CD14-positive monocyte (primary cell): Measurements from ENCODE around the gene TTC1. TPM values are rescaled to one million over a fixed set of nuclear protein-coding genes. Genes with fewer than 3 reads are reported as not detected.

Source experiments
- DNase-seq, 3 donors: peaks; one replicate each; pipeline ENCODE4 v3.0.0-alpha.2; 2011 to 2022
- H2AFZ ChIP-seq: 2 replicates; pipeline ENCODE4 v1.6.0; 2012; ENCODE audit warnings: mild to moderate bottlenecking, low read depth, low read length, inconsistent platforms; ENCODE audit not compliant: insufficient read depth, poor library complexity, severe bottlenecking
- H3K27ac ChIP-seq, 2 donors: 1 replicate in 1 of 2; 2 replicates in 1 of 2; pipeline ENCODE4 v1.5.1; 2012 to 2013; ENCODE audit warnings: low read length in 2 of 2, control low read depth in 1 of 2, inconsistent platforms in 1 of 2, low read depth in 1 of 2, mild to moderate bottlenecking in 1 of 2
- H3K27me3 ChIP-seq, 2 donors: one replicate each; pipeline versions ENCODE4 v1.6.0 to v1.6.1; 2011 to 2013; ENCODE audit warnings: low read length in 2 of 2; ENCODE audit not compliant: control insufficient read depth in 2 of 2, insufficient read depth in 2 of 2
- H3K36me3 ChIP-seq, 2 donors: replicated peaks in 1 of 2; 1 replicate in 1 of 2; 2 replicates in 1 of 2; pipeline versions ENCODE4 v1.5.1 to v1.6.1; 2012 to 2013; ENCODE audit warnings: low read length in 2 of 2, control low read depth in 1 of 2, inconsistent platforms in 1 of 2, mild to moderate bottlenecking in 1 of 2; ENCODE audit not compliant: insufficient read depth in 2 of 2, control insufficient read depth in 1 of 2
- H3K4me1 ChIP-seq, 2 donors: 1 replicate in 1 of 2; 2 replicates in 1 of 2; pipeline versions ENCODE4 v1.5.1 to v1.6.1; 2012 to 2013; ENCODE audit warnings: low read length in 2 of 2, control low read depth in 1 of 2, inconsistent platforms in 1 of 2, mild to moderate bottlenecking in 1 of 2, moderate library complexity in 1 of 2; ENCODE audit not compliant: insufficient read depth in 2 of 2, control insufficient read depth in 1 of 2
- H3K4me2 ChIP-seq: replicated peaks from 2 replicates; pipeline ENCODE3; 2012; ENCODE audit warnings: low read length, moderate library complexity, mild to moderate bottlenecking; ENCODE audit not compliant: poor library complexity, severe bottlenecking; ENCODE audit errors: extremely low read depth
- H3K4me3 ChIP-seq, 3 experiments: fragments of 200-600 bp in 1 of 3; sonication (generic) in 1 of 3; replicated peaks in 1 of 3; 1 replicate in 2 of 3; 2 replicates in 1 of 3; pipeline ENCODE4 v1.5.1; 2011 to 2013; ENCODE audit warnings: low read length in 3 of 3, mild to moderate bottlenecking in 3 of 3, control low read depth in 2 of 3, low read depth in 2 of 3, inconsistent platforms in 1 of 3, moderate library complexity in 1 of 3
- H3K79me2 ChIP-seq: 2 replicates; pipeline ENCODE4 v1.6.0; 2012; ENCODE audit warnings: mild to moderate bottlenecking, control low read depth, inconsistent platforms, low read length, moderate library complexity; ENCODE audit not compliant: insufficient read depth
- H3K9ac ChIP-seq: 2 replicates; pipeline ENCODE4 v1.6.0; 2017; ENCODE audit warnings: low read length, mild to moderate bottlenecking; ENCODE audit not compliant: insufficient read depth, poor library complexity, severe bottlenecking
- H3K9me3 ChIP-seq, 2 donors: replicated peaks in 1 of 2; 1 replicate in 1 of 2; 2 replicates in 1 of 2; pipeline versions ENCODE4 v1.5.1 to v1.6.1; 2012 to 2013; ENCODE audit warnings: low read length in 2 of 2, control low read depth in 1 of 2; ENCODE audit not compliant: control insufficient read depth in 1 of 2, insufficient read depth in 1 of 2
- H4K20me1 ChIP-seq: 2 replicates; pipeline ENCODE4 v1.6.0; 2012; ENCODE audit warnings: mild to moderate bottlenecking, low read length, control low read depth, moderate library complexity; ENCODE audit not compliant: insufficient read depth
- H3K27ac Mint-ChIP-seq, 7 donors: one replicate each; pipeline ENCODE4 v1.8.0; 2020; ENCODE audit warnings: mild to moderate bottlenecking in 7 of 7, mixed read lengths in 7 of 7, moderate library complexity in 6 of 7, inconsistent platforms in 2 of 7
- H3K27me3 Mint-ChIP-seq, 3 donors: one replicate each; pipeline ENCODE4 v1.8.0; 2021 to 2022; ENCODE audit warnings: low read depth in 3 of 3, mild to moderate bottlenecking in 3 of 3, mixed read lengths in 3 of 3, moderate library complexity in 3 of 3, inconsistent platforms in 1 of 3
- H3K36me3 Mint-ChIP-seq, 2 donors: one replicate each; pipeline ENCODE4 v1.8.0; 2020; ENCODE audit warnings: mixed read lengths in 2 of 2, inconsistent platforms in 1 of 2, mild to moderate bottlenecking in 1 of 2
- H3K4me1 Mint-ChIP-seq: one replicate; pipeline ENCODE4 v1.8.0; 2020; ENCODE audit warnings: mild to moderate bottlenecking, mixed read lengths
- H3K4me3 Mint-ChIP-seq, 2 donors: one replicate each; pipeline ENCODE4 v1.8.0; 2020; ENCODE audit warnings: mild to moderate bottlenecking in 2 of 2, mixed read lengths in 2 of 2, moderate library complexity in 1 of 2
- H3K9me3 Mint-ChIP-seq, 7 donors: one replicate each; pipeline ENCODE4 v1.8.0; 2020 to 2022; ENCODE audit warnings: mixed read lengths in 7 of 7, mild to moderate bottlenecking in 6 of 7, moderate library complexity in 6 of 7, inconsistent platforms in 2 of 7
- CTCF ChIP-seq: fragments of 200-600 bp; IDR thresholded peaks from one replicate; pipeline ENCODE4 v1.8.0; 2022; ENCODE audit warnings: antibody characterized with exemption, mild to moderate bottlenecking
- WGBS: methylation state at CpG from one replicate; pipeline ENCODE4 v1.1.5; 2013; ENCODE audit warnings: missing lambda C conversion rate; ENCODE audit not compliant: insufficient coverage; 5-methylcytosine and 5-hydroxymethylcytosine counted together
- intact Hi-C, 2 donors: fragments of 100-400 bp; cut with micrococcal nuclease; formaldehyde crosslinking; loops; one replicate each; pipeline versions ENCODE4 v1.15.0 to v1.15.1; 2023
- polyA plus RNA-seq, 3 donors: library from polyadenylated mRNA; depleted of rRNA in 1 of 3; unstranded in 2 of 3; stranded (reverse) in 1 of 3; fragments of 300-500 nt in 2 of 3; fragments of >200 nt in 1 of 3; fragmentation: Illumina TruSeq in 2 of 3; gene quantifications; 1 replicate in 2 of 3; 2 replicates in 1 of 3; pipeline ENCODE4 v1.2.3, GENCODE V29; 2012 to 2021

Gene TTC1
- polyA plus RNA-seq, 3 donors, result 11.4 to 63.4 (median 63.0) TPM

DNA sequence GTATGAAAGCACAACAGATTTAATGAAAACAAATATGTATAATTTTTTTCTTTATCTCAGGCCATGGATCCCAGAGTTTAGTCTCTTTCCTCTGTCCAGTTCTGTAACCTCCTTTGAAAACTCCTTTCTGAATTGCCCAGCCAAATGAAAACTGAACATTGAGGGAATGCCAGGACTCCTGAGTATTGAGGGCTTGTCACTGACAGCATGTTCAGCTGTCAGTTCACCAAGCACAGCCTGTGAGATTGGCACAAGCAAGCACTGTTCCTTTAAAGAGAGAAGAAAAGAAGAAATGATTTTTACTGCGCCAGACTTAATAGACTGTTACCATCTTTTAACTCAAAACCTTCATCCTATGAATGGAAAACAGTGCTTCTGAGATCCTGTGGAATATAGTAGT, 27.3 kb downstream of the TTC1 start:
- Histone ChIP-seq H3K4me2 (no peak overlapping the region), H4K20me1 (peaks cover 9% of the 10 kb centered on the region), H3K4me1 (peaks cover 4 to 10% of the 10 kb centered on the region in 2 donors), H3K4me3 (no peak overlapping the region), H2AFZ (no peak overlapping the region), H3K9me3 (no peaks in the 10 kb centered on the region), H3K9ac (no peak overlapping the region), H3K27ac (no peak overlapping the region), H3K36me3 (peaks cover 73 to 78% of the 10 kb centered on the region in 2 donors), H3K79me2 (peaks cover 4% of the 10 kb centered on the region), H3K27me3 (no peaks in the 10 kb centered on the region)
- Mint-ChIP-seq H3K27me3 (peaks cover 0 to 1% (median 0%) of the 10 kb centered on the region in 3 donors), H3K27ac (no peak overlapping the region), H3K36me3 (peaks cover 50 to 71% of the 10 kb centered on the region in 2 donors), H3K9me3 (no peaks in the 10 kb centered on the region), H3K4me1 (peaks cover 14% of the 10 kb centered on the region), H3K4me3 (no peak overlapping the region)
- intact Hi-C loops, result no loop called here
- TF ChIP-seq CTCF, result no peak
- WGBS, result no CpG with 5 or more reads among the region's 1 CpG
- no peak for DNase-seq

DNA sequence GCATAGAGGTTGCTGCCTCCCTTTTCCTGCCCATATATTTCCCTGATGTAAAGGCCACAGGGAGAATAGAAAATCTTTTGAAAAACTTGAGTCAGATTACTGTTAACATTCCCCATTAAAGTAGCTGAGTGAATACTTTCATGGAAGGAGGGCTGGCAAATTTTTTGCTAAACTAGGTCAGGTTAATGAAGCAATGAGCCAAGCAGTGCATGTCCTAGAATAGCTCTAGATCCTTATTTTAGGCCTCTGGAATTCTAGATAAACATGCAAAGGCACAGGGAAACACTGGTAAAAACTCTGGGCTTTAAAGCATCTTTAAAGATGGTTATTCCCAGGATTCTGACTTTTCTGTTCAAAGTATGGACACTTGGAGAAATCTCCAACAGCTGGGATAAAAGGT, 27.9 kb downstream of the TTC1 start:
- TF ChIP-seq CTCF, result no peak
- no peak overlapping the region for H3K27ac Mint-ChIP-seq

More for the DNA sequence above, 27.9 kb downstream of the TTC1 start:
- H3K4me3 Mint-ChIP-seq, result no peak overlapping the region
- H2AFZ ChIP-seq, result no peak overlapping the region
- H3K4me1 ChIP-seq, result peaks cover 4 to 10% of the 10 kb centered on the region in 2 donors
- H3K27ac ChIP-seq, result no peak overlapping the region
- no peak overlapping the region for H3K4me2 ChIP-seq
- H3K9me3 Mint-ChIP-seq, result no peaks in the 10 kb centered on the region
- intact Hi-C loops, result no loop called here
- no peak overlapping the region for H3K4me3 ChIP-seq
- peaks cover 4% of the 10 kb centered on the region for H3K79me2 ChIP-seq
- peaks cover 14% of the 10 kb centered on the region for H3K4me1 Mint-ChIP-seq
- peaks cover 0 to 1% (median 0%) of the 10 kb centered on the region in 3 donors for H3K27me3 Mint-ChIP-seq
- H4K20me1 ChIP-seq, result peaks cover 9% of the 10 kb centered on the region
- no peak overlapping the region for H3K9ac ChIP-seq
- H3K36me3 Mint-ChIP-seq, result peaks cover 54 to 71% of the 10 kb centered on the region in 2 donors
- no peaks in the 10 kb centered on the region for H3K27me3 ChIP-seq
- H3K9me3 ChIP-seq, result no peaks in the 10 kb centered on the region
- H3K36me3 ChIP-seq, result peaks cover 74 to 80% of the 10 kb centered on the region in 2 donors
- DNase-seq, result no peak
